Measurements from ENCODE around the gene ADCYAP1R1. TPM values are rescaled to one million over a fixed set of nuclear protein-coding genes. Genes with fewer than 3 reads are reported as not detected.

Gene ADCYAP1R1
- total RNA-seq, 1 experiment from 2014 or later = 8.9 TPM

GRCh38 chr7:31101544-31101943 lies 49.4 kb downstream of the ADCYAP1R1 start:
- Histone ChIP-seq H3K23me2 (ENCODE audit: insufficient read length, low read depth, low read length, poor library complexity, severe bottlenecking) (no peaks in the 10 kb centered on the region), H4K5ac (ENCODE audit: insufficient read length, low read depth, low read length) (no peak overlapping the region), H2BK5ac (ENCODE audit: insufficient read length, low read length) (no peak overlapping the region), H3K9ac (ENCODE audit: extremely low read depth, insufficient read length, low read length) (no peak overlapping the region), H3K14ac (ENCODE audit: insufficient read depth, low read length) (no peak overlapping the region), H3K4ac (ENCODE audit: low read depth, low read length) (no peak overlapping the region), H2AK5ac (ENCODE audit: insufficient read length, low read length) (no peak overlapping the region), H3K56ac (ENCODE audit: insufficient read length, low read depth, low read length) (no peak overlapping the region), H3K79me2 (ENCODE audit: insufficient read depth, low read length) (no peaks in the 10 kb centered on the region), H3K9me3 (ENCODE audit: control insufficient read depth, low read depth, low read length) (no peaks in the 10 kb centered on the region), H3K4me1 (ENCODE audit: insufficient read depth, low read length) (no peaks in the 10 kb centered on the region), H4K20me1 (ENCODE audit: control insufficient read depth, insufficient read depth, insufficient read length) (no peaks in the 10 kb centered on the region), H3K4me2 (ENCODE audit: insufficient read depth, insufficient read length, low read length) (no peak overlapping the region), H3K23ac (ENCODE audit: insufficient read length, low read depth, low read length) (no peak overlapping the region), H3K27ac (ENCODE audit: insufficient read length, low read depth, low read length) (no peak overlapping the region), H2AFZ (ENCODE audit: low read length) (no peak overlapping the region), H3K79me1 (ENCODE audit: insufficient read depth, low read depth, low read length, poor library complexity, severe bottlenecking) (no peaks in the 10 kb centered on the region), H2BK12ac (ENCODE audit: insufficient read length, low read depth, low read length) (no peak overlapping the region), H4K8ac (replicated peaks; ENCODE audit: insufficient read length, low read depth, low read length) (no peak overlapping the region), H3K18ac (ENCODE audit: insufficient read length, low read depth, low read length) (no peak overlapping the region), H2BK15ac (ENCODE audit: low read depth, low read length) (no peak overlapping the region), H3T11ph (ENCODE audit: low read length) (no peak overlapping the region), H4K91ac (ENCODE audit: insufficient read length, low read depth, low read length) (no peak overlapping the region), H3K27me3 (ENCODE audit: insufficient read depth, low read length) (no peaks in the 10 kb centered on the region), H2BK20ac (ENCODE audit: low read depth, low read length, poor library complexity, severe bottlenecking) (no peak overlapping the region), H2BK120ac (ENCODE audit: low read depth, low read length, poor library complexity, severe bottlenecking) (no peak overlapping the region)
- WGBS (ENCODE audit: extremely low coverage, insufficient read length, low lambda C conversion rate) = no CpG with 5 or more reads among the region's 5 CpGs
- no peak for TF ChIP-seq CTCF (conservative IDR thresholded peaks at IDR 0.05)
- Mint-ChIP-seq H3K9me3 (no peaks in the 10 kb centered on the region), H3K4me1 (peaks cover 12 to 13% of the 10 kb centered on the region in 2 experiments; a peak in 2 of 4 replicates), H3K36me3 (ENCODE audit: insufficient read depth in 1 of 3, low read depth in 3 of 3) (peaks cover 0 to 6% (median 0%) of the 10 kb centered on the region in 3 experiments; a peak in 3 of 7 replicates), H3K27me3 (ENCODE audit: low read depth) (no peaks in the 10 kb centered on the region), H3K4me3 (no peak overlapping the region), H3K27ac (no peak overlapping the region)
- DNase-seq = no peak
